ENCODE results near the gene TEKT5. TPM values are rescaled to one million over a fixed set of nuclear protein-coding genes. Genes with fewer than 3 reads are reported as not detected.

Gene TEKT5
- total RNA-seq, 1 experiment from 2014 or later: not detected

DNA sequence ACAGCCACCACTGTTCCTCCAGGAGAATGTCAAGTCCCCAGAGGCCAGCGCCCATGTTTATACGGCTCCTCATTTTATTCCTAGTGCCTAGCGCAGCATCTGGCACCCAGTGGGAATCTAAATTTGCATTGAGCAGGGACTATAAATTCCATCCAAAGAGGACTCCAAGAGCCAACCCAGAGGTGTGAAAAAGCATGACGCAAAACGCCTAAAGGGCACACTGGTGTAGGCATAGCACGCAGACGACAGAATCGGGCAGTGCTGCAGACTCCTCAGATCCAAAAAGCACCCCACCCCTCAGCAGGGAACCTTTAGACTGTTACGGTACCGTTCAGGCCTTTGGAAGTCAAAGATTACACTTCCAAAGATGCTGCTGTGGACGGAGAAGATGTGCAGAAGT is 19.5 kb downstream of the TEKT5 start:
- POLR2A ChIA-PET (ENCODE audit: unreplicated experiment): no interaction called here
- no peak overlapping the region for H3K4me2 ChIP-seq

GRCh38 chr16:10671729-10672128 is 23.0 kb downstream of the TEKT5 start:
- no peaks in the 10 kb centered on the region for H3K9me2 ChIP-seq (ENCODE audit: insufficient read depth)
- no peak overlapping the region for H3K4me2 ChIP-seq
- no peaks in the 10 kb centered on the region for H3K4me1 ChIP-seq (replicated peaks; ENCODE audit: insufficient read depth)
- CTCF ChIA-PET: no interaction called here
- no peaks in the 10 kb centered on the region for H3K9me3 ChIP-seq (ENCODE audit: insufficient read depth, low read depth)
- no peak overlapping the region for H2AFZ ChIP-seq
- no peaks in the 10 kb centered on the region for H3F3A ChIP-seq (ENCODE audit: insufficient read depth, low read depth)
- intact Hi-C loops (cut with micrococcal nuclease; ENCODE audit: unreplicated experiment): loop anchor here (5.0 kb wide), 1 partner anchor 66 kb away; no protein-coding TSS in a partner anchor
- H3K27me3 ChIP-seq (ENCODE audit: insufficient read depth, low read depth): no peaks in the 10 kb centered on the region
- no peaks in the 10 kb centered on the region for H3K79me2 ChIP-seq (ENCODE audit: low read depth)
- TF ChIP-seq, protein P1, sequence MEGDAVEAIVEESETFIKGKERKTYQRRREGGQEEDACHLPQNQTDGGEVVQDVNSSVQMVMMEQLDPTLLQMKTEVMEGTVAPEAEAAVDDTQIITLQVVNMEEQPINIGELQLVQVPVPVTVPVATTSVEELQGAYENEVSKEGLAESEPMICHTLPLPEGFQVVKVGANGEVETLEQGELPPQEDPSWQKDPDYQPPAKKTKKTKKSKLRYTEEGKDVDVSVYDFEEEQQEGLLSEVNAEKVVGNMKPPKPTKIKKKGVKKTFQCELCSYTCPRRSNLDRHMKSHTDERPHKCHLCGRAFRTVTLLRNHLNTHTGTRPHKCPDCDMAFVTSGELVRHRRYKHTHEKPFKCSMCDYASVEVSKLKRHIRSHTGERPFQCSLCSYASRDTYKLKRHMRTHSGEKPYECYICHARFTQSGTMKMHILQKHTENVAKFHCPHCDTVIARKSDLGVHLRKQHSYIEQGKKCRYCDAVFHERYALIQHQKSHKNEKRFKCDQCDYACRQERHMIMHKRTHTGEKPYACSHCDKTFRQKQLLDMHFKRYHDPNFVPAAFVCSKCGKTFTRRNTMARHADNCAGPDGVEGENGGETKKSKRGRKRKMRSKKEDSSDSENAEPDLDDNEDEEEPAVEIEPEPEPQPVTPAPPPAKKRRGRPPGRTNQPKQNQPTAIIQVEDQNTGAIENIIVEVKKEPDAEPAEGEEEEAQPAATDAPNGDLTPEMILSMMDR (conservative IDR thresholded peaks at IDR 0.05): no peak
- TF ChIP-seq EZH2 (IDR thresholded peaks at IDR 0.05; ENCODE audit: low read depth): no peak
- H4K20me1 ChIP-seq (ENCODE audit: insufficient read depth): no peaks in the 10 kb centered on the region
- no peak for DNase-seq
- no peak overlapping the region for H3K27ac ChIP-seq
- BruUV-seq (replicated peaks): no TSS peak
- H3K4me3 ChIP-seq: no peak overlapping the region
- POLR2A ChIA-PET (ENCODE audit: unreplicated experiment): no interaction called here
- no peaks in the 10 kb centered on the region for H3K36me3 ChIP-seq (ENCODE audit: low read depth)

More for the DNA sequence above, 19.5 kb downstream of the TEKT5 start:
- TF ChIP-seq, protein P1 (conservative IDR thresholded peaks at IDR 0.05): no peak
- no peak for TF ChIP-seq EZH2 (IDR thresholded peaks at IDR 0.05; ENCODE audit: low read depth)
- Histone ChIP-seq H3K36me3 (ENCODE audit: low read depth) (no peaks in the 10 kb centered on the region), H3K79me2 (ENCODE audit: low read depth) (no peaks in the 10 kb centered on the region), H3K27ac (no peak overlapping the region), H3K27me3 (ENCODE audit: insufficient read depth, low read depth) (no peaks in the 10 kb centered on the region), H3K4me1 (replicated peaks; ENCODE audit: insufficient read depth) (no peaks in the 10 kb centered on the region), H3K9me2 (ENCODE audit: insufficient read depth) (no peaks in the 10 kb centered on the region), H3F3A (ENCODE audit: insufficient read depth, low read depth) (no peaks in the 10 kb centered on the region), H3K9me3 (ENCODE audit: insufficient read depth, low read depth) (no peaks in the 10 kb centered on the region), H4K20me1 (ENCODE audit: insufficient read depth) (no peaks in the 10 kb centered on the region), H3K4me3 (no peak overlapping the region), H2AFZ (no peak overlapping the region)
- CTCF ChIA-PET: interaction anchor here (0.6 kb wide), 1 partner anchor 157 kb away, joined by 6 read pairs; no protein-coding TSS in a partner anchor
- intact Hi-C loops (cut with micrococcal nuclease; ENCODE audit: unreplicated experiment): no loop called here
- no peak for DNase-seq
- BruUV-seq (replicated peaks): no TSS peak

DNA sequence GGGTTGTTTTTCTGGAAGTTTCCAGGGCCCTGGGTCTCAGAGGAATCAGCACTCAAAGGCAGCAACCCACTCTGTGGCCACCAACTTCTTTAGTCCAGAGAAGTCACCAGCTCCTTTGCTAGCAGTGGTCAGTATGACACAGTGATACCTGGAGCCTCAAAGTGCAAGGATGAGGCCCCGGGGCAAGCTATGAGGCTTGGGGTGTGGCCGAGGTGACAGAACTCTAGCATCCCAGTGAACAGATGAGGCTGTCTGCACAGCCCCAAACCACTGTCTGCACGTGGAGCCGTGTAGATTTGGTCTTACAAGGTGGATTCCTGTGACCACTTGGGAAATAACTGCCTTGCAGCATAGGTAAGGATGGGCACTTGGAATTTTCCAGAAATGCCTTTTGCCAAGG is 24.9 kb downstream of the TEKT5 start:
- H3K4me2 ChIP-seq: no peak overlapping the region
- no peak for TF ChIP-seq EZH2 (IDR thresholded peaks at IDR 0.05; ENCODE audit: low read depth)
- TF ChIP-seq, protein P1 (conservative IDR thresholded peaks at IDR 0.05): no peak
- H3K4me3 ChIP-seq: no peak overlapping the region
- H2AFZ ChIP-seq: no peak overlapping the region
- no TSS peak for BruUV-seq (replicated peaks)
- intact Hi-C loops (cut with micrococcal nuclease; ENCODE audit: unreplicated experiment): loop anchor here (5.0 kb wide), 2 partner anchors 68 to 147 kb away; no protein-coding TSS in a partner anchor
- H3K4me1 ChIP-seq (replicated peaks; ENCODE audit: insufficient read depth): no peaks in the 10 kb centered on the region
- no peak for DNase-seq
- H3K27ac ChIP-seq: no peak overlapping the region
- ChIA-PET POLR2A (ENCODE audit: unreplicated experiment) (interaction anchor here (0.5 kb wide), 1 partner anchor 8 kb away, joined by 3 read pairs; no protein-coding TSS in a partner anchor), CTCF (interaction anchor here (0.6 to 1.4 kb wide), 4 partner anchors 19 to 155 kb away, joined by 3 to 10 read pairs (median 4); no protein-coding TSS in a partner anchor)
- H3K79me2 ChIP-seq (ENCODE audit: low read depth): no peaks in the 10 kb centered on the region
- H3K9me3 ChIP-seq (ENCODE audit: insufficient read depth, low read depth): no peaks in the 10 kb centered on the region
- no peaks in the 10 kb centered on the region for H3K9me2 ChIP-seq (ENCODE audit: insufficient read depth)
- H3K27me3 ChIP-seq (ENCODE audit: insufficient read depth, low read depth): no peaks in the 10 kb centered on the region
- no peaks in the 10 kb centered on the region for H3F3A ChIP-seq (ENCODE audit: insufficient read depth, low read depth)
- H4K20me1 ChIP-seq (ENCODE audit: insufficient read depth): no peaks in the 10 kb centered on the region
- no peaks in the 10 kb centered on the region for H3K36me3 ChIP-seq (ENCODE audit: low read depth)

Data from PC-9 (cell line).